ENCODE results near the gene ESR2. TPM values are rescaled to one million over a fixed set of nuclear protein-coding genes. Genes with fewer than 3 reads are reported as not detected.

Gene ESR2
- total RNA-seq, 2 experiments from 2014 or later, result 0.16 TPM; not detected in 1

- ATAC-seq, result no peak
- H3K4me3 Mint-ChIP-seq, result no peak overlapping the region
- no peak overlapping the region for H3K27ac Mint-ChIP-seq
- peaks cover 25% of the 10 kb centered on the region for H3K4me1 Mint-ChIP-seq (ENCODE audit: low read depth)
- no peaks in the 10 kb centered on the region for H3K36me3 Mint-ChIP-seq (ENCODE audit: low read depth)
- H3K9me3 Mint-ChIP-seq (ENCODE audit: insufficient read depth), result no peaks in the 10 kb centered on the region
- H3K27me3 Mint-ChIP-seq (ENCODE audit: low read depth), result peaks cover 19% of the 10 kb centered on the region
- CTCF ChIA-PET, result interaction anchor here (0.6 to 1.5 kb wide), 2 partner anchors 9 to 33 kb away, joined by 4 read pairs; no protein-coding TSS in a partner anchor
- DNase-seq, result no peak
- POLR2A ChIA-PET, result interaction anchor here (0.6 kb wide), 1 partner anchor 162 kb away, joined by 3 read pairs; no protein-coding TSS in a partner anchor
Observed at GRCh38 chr14:64298773-64299172, 4.6 kb upstream of the ESR2 start.

GRCh38 chr14:64296561-64296960, 2.4 kb upstream of the ESR2 start:
- CTCF ChIA-PET, result interaction anchor here (1.0 to 2.5 kb wide), 7 partner anchors 12 to 908 kb away, joined by 3 to 11 read pairs (median 3); no protein-coding TSS in a partner anchor
- POLR2A ChIA-PET, result no interaction called here
- H3K9me3 Mint-ChIP-seq (ENCODE audit: insufficient read depth), result no peaks in the 10 kb centered on the region
- ATAC-seq (no peak), DNase-seq (no peak)
- H3K27me3 Mint-ChIP-seq (ENCODE audit: low read depth), result peaks cover 33% of the 10 kb centered on the region
- H3K36me3 Mint-ChIP-seq (ENCODE audit: low read depth), result no peaks in the 10 kb centered on the region
- H3K27ac Mint-ChIP-seq, result no peak overlapping the region
- H3K4me1 Mint-ChIP-seq (ENCODE audit: low read depth), result peaks cover 28% of the 10 kb centered on the region
- H3K4me3 Mint-ChIP-seq, result no peak overlapping the region

GRCh38 chr14:64294672-64295413, 672 bp upstream of the ESR2 start:
- Mint-ChIP-seq H3K4me1 (ENCODE audit: low read depth) (peaks cover 28% of the 10 kb centered on the region), H3K36me3 (ENCODE audit: low read depth) (no peaks in the 10 kb centered on the region), H3K27me3 (ENCODE audit: low read depth) (peaks cover 32% of the 10 kb centered on the region), H3K27ac (no peak overlapping the region), H3K4me3 (peak overlapping the region; percentile 64), H3K9me3 (ENCODE audit: insufficient read depth) (no peaks in the 10 kb centered on the region)
- ChIA-PET CTCF (interaction anchor here (0.6 to 3.2 kb wide), 31 partner anchors 9 to 524 kb away, joined by 3 to 39 read pairs (median 4); no protein-coding TSS in a partner anchor), POLR2A (no interaction called here)
- ATAC-seq (peak; percentile 93), DNase-seq (peak; percentile 89)

GRCh38 chr14:64292197-64292596, 2.0 kb downstream of the ESR2 start:
- POLR2A ChIA-PET, result no interaction called here
- H3K36me3 Mint-ChIP-seq (ENCODE audit: low read depth), result no peaks in the 10 kb centered on the region
- ATAC-seq (no peak), DNase-seq (no peak)
- no peak overlapping the region for H3K27ac Mint-ChIP-seq
- H3K27me3 Mint-ChIP-seq (ENCODE audit: low read depth), result peaks cover 21% of the 10 kb centered on the region
- no peaks in the 10 kb centered on the region for H3K9me3 Mint-ChIP-seq (ENCODE audit: insufficient read depth)
- no peak overlapping the region for H3K4me3 Mint-ChIP-seq
- peaks cover 28% of the 10 kb centered on the region for H3K4me1 Mint-ChIP-seq (ENCODE audit: low read depth)
- CTCF ChIA-PET, result no interaction called here

GRCh38 chr14:64289571-64289970, 4.6 kb downstream of the ESR2 start:
- peaks cover 12% of the 10 kb centered on the region for H3K4me1 Mint-ChIP-seq (ENCODE audit: low read depth)
- POLR2A ChIA-PET, result no interaction called here
- DNase-seq (no peak), ATAC-seq (no peak)
- no peak overlapping the region for H3K4me3 Mint-ChIP-seq
- H3K9me3 Mint-ChIP-seq (ENCODE audit: insufficient read depth), result no peaks in the 10 kb centered on the region
- no peaks in the 10 kb centered on the region for H3K36me3 Mint-ChIP-seq (ENCODE audit: low read depth)
- H3K27me3 Mint-ChIP-seq (ENCODE audit: low read depth), result peaks cover 19% of the 10 kb centered on the region
- no peak overlapping the region for H3K27ac Mint-ChIP-seq
- CTCF ChIA-PET, result interaction anchor here (0.8 to 1.4 kb wide), 2 partner anchors 14 to 17 kb away, joined by 3 to 10 read pairs; no protein-coding TSS in a partner anchor

- DNase-seq (no peak), ATAC-seq (no peak)
- Mint-ChIP-seq H3K4me1 (ENCODE audit: low read depth) (peaks cover 12% of the 10 kb centered on the region), H3K4me3 (no peak overlapping the region), H3K27me3 (ENCODE audit: low read depth) (no peaks in the 10 kb centered on the region), H3K9me3 (ENCODE audit: insufficient read depth) (no peaks in the 10 kb centered on the region), H3K27ac (no peak overlapping the region), H3K36me3 (ENCODE audit: low read depth) (no peaks in the 10 kb centered on the region)
- ChIA-PET POLR2A (interaction anchor here (0.5 kb wide), 1 partner anchor 28 kb away, joined by 6 read pairs; no protein-coding TSS in a partner anchor), CTCF (no interaction called here)
Observed at GRCh38 chr14:64281805-64282204, 12.4 kb downstream of the ESR2 start.

- H3K4me1 Mint-ChIP-seq (ENCODE audit: low read depth), result peaks cover 12% of the 10 kb centered on the region
- DNase-seq (no peak), ATAC-seq (peak; percentile 55)
- no peaks in the 10 kb centered on the region for H3K9me3 Mint-ChIP-seq (ENCODE audit: insufficient read depth)
- no peaks in the 10 kb centered on the region for H3K27me3 Mint-ChIP-seq (ENCODE audit: low read depth)
- POLR2A ChIA-PET, result no interaction called here
- CTCF ChIA-PET, result no interaction called here
- H3K4me3 Mint-ChIP-seq, result no peak overlapping the region
- H3K27ac Mint-ChIP-seq, result peak overlapping the region; percentile 28
- H3K36me3 Mint-ChIP-seq (ENCODE audit: low read depth), result no peaks in the 10 kb centered on the region
Observed at GRCh38 chr14:64279704-64280668, 14.2 kb downstream of the ESR2 start.

GRCh38 chr14:64278458-64278857, 15.7 kb downstream of the ESR2 start:
- peaks cover 12% of the 10 kb centered on the region for H3K4me1 Mint-ChIP-seq (ENCODE audit: low read depth)
- H3K27me3 Mint-ChIP-seq (ENCODE audit: low read depth), result no peaks in the 10 kb centered on the region
- H3K36me3 Mint-ChIP-seq (ENCODE audit: low read depth), result no peaks in the 10 kb centered on the region
- DNase-seq, result no peak
- POLR2A ChIA-PET, result no interaction called here
- H3K27ac Mint-ChIP-seq, result no peak overlapping the region
- ATAC-seq, result no peak
- no peak overlapping the region for H3K4me3 Mint-ChIP-seq
- H3K9me3 Mint-ChIP-seq (ENCODE audit: insufficient read depth), result no peaks in the 10 kb centered on the region
- CTCF ChIA-PET, result interaction anchor here (1.5 kb wide), 1 partner anchor 25 kb away, joined by 3 read pairs; no protein-coding TSS in a partner anchor

GRCh38 chr14:64272019-64272418, 22.2 kb downstream of the ESR2 start:
- no peak overlapping the region for H3K27ac Mint-ChIP-seq
- H3K9me3 Mint-ChIP-seq (ENCODE audit: insufficient read depth), result no peaks in the 10 kb centered on the region
- H3K36me3 Mint-ChIP-seq (ENCODE audit: low read depth), result no peaks in the 10 kb centered on the region
- H3K4me3 Mint-ChIP-seq, result no peak overlapping the region
- DNase-seq (no peak), ATAC-seq (no peak)
- ChIA-PET POLR2A (no interaction called here), CTCF (interaction anchor here (1.3 to 1.6 kb wide), 2 partner anchors 18 to 32 kb away, joined by 3 to 5 read pairs; no protein-coding TSS in a partner anchor)
- peaks cover 4% of the 10 kb centered on the region for H3K4me1 Mint-ChIP-seq (ENCODE audit: low read depth)
- H3K27me3 Mint-ChIP-seq (ENCODE audit: low read depth), result peaks cover 3% of the 10 kb centered on the region

- Mint-ChIP-seq H3K27me3 (ENCODE audit: low read depth) (no peaks in the 10 kb centered on the region), H3K36me3 (ENCODE audit: low read depth) (peaks cover 12% of the 10 kb centered on the region), H3K4me3 (no peak overlapping the region), H3K9me3 (ENCODE audit: insufficient read depth) (no peaks in the 10 kb centered on the region), H3K27ac (peak overlapping the region; percentile 65), H3K4me1 (ENCODE audit: low read depth) (peaks cover 19% of the 10 kb centered on the region)
- ATAC-seq (peak; percentile 81), DNase-seq (no peak)
- ChIA-PET CTCF (interaction anchor here (0.9 to 1.8 kb wide), 6 partner anchors 27 to 371 kb away, joined by 3 to 11 read pairs (median 4); partner anchors contain the start of gene ESR2), POLR2A (no interaction called here)
Observed at GRCh38 chr14:64266239-64266638, 27.9 kb downstream of the ESR2 start.

GRCh38 chr14:64265222-64265621, 28.9 kb downstream of the ESR2 start:
- ChIA-PET CTCF (interaction anchor here (0.9 to 1.8 kb wide), 8 partner anchors 28 to 465 kb away, joined by 3 to 11 read pairs (median 4); partner anchors contain the start of genes ESR2 and SYNE2), POLR2A (no interaction called here)
- Mint-ChIP-seq H3K27ac (no peak overlapping the region), H3K4me1 (ENCODE audit: low read depth) (peaks cover 19% of the 10 kb centered on the region), H3K4me3 (no peak overlapping the region), H3K36me3 (ENCODE audit: low read depth) (peaks cover 12% of the 10 kb centered on the region), H3K9me3 (ENCODE audit: insufficient read depth) (no peaks in the 10 kb centered on the region), H3K27me3 (ENCODE audit: low read depth) (no peaks in the 10 kb centered on the region)
- ATAC-seq, result no peak
- DNase-seq, result no peak

All from activated CD8-positive, alpha-beta T cell treated with anti-CD3 and anti-CD28 coated beads, Interleukin-2, amount 10 ng/mL, durations not matched to agents 7 days and 5 days (primary cell).